Activated naive CD4-positive, alpha-beta T cell treated with Interleukin-2 at 50 U/mL for 16 hours (primary cell): ENCODE data around the gene MAP3K5.
"Not testable (repeated sequence)": the region's sequence is repeated elsewhere in the genome, so short reads cannot be mapped to it uniquely, and the experiment has no call there.

Experiments
- DNase-seq: peaks from one replicate; pipeline ENCODE4 v3.0.0-alpha.2; 2020

The MAP3K5 gene

GRCh38 chr6:136792410-136793262 is at the start of gene MAP3K5:
MAP3K5 (minus strand) TSS chr6:136792477; CDS start chr6:136792157, 320 bp downstream.
- DNase-seq: peak; percentile 96

- DNase-seq: no peak
Measured at GRCh38 chr6:136840276-136841001, 48.2 kb upstream of the MAP3K5 start.

- DNase-seq: no peak
Measured at GRCh38 chr6:136831873-136832562, 39.7 kb upstream of the MAP3K5 start.

GRCh38 chr6:136826216-136826615 is 33.9 kb upstream of the MAP3K5 start:
- no peak for DNase-seq

GRCh38 chr6:136823128-136823660 is 30.9 kb upstream of the MAP3K5 start:
- no peak for DNase-seq

- DNase-seq: peak; percentile 88
Measured at GRCh38 chr6:136822376-136823127, 30.3 kb upstream of the MAP3K5 start, which contains the start of gene PEX7. PEX7 (plus strand) TSS chr6:136822592; CDS start chr6:136822666, 74 bp downstream.

- DNase-seq: peak; percentile 47
Measured at GRCh38 chr6:136822046-136822375, 29.7 kb upstream of the MAP3K5 start.

GRCh38 chr6:136820561-136820960 is 28.3 kb upstream of the MAP3K5 start:
- DNase-seq: no peak

- DNase-seq: no peak
Measured at GRCh38 chr6:136816656-136817055, 24.4 kb upstream of the MAP3K5 start.

GRCh38 chr6:136815608-136816007 is 23.3 kb upstream of the MAP3K5 start:
- DNase-seq: not testable (repeated sequence)

- DNase-seq: no peak
Measured at GRCh38 chr6:136812174-136812573, 19.9 kb upstream of the MAP3K5 start.

GRCh38 chr6:136811272-136811671 is 19.0 kb upstream of the MAP3K5 start:
- no peak for DNase-seq

- DNase-seq: no peak
Measured at GRCh38 chr6:136809091-136809860, 17.0 kb upstream of the MAP3K5 start.

- DNase-seq: no peak
Measured at GRCh38 chr6:136803608-136804007, 11.3 kb upstream of the MAP3K5 start.

- DNase-seq: no peak
Measured at GRCh38 chr6:136801581-136801980, 9.3 kb upstream of the MAP3K5 start.

- no peak for DNase-seq
Measured at GRCh38 chr6:136798044-136798443, 5.8 kb upstream of the MAP3K5 start.

GRCh38 chr6:136795996-136796395 is 3.7 kb upstream of the MAP3K5 start:
- no peak for DNase-seq

GRCh38 chr6:136795386-136795785 is 3.1 kb upstream of the MAP3K5 start:
- no peak for DNase-seq

GRCh38 chr6:136793363-136793762 is 1.1 kb upstream of the MAP3K5 start:
- no peak for DNase-seq

- DNase-seq: no peak
Measured at GRCh38 chr6:136792095-136792409, 225 bp downstream of the MAP3K5 start.

GRCh38 chr6:136791296-136792094 is 782 bp downstream of the MAP3K5 start:
- peak; percentile 60 for DNase-seq
